ENCODE data around the gene BRPF1.
A peak's percentile ranks its signal among the peaks of the same experiment; 100 is the strongest.

BRPF1 gene

GRCh38 chr3:9782770-9783169, 51.2 kb downstream of the BRPF1 start:
- Histone ChIP-seq H3K36me3 (ENCODE audit: control insufficient read depth in 2 of 2, insufficient read depth in 2 of 2, low read length in 2 of 2) (peaks cover 46 to 59% of the 10 kb centered on the region in 2 donors), H3K27me3 (ENCODE audit: control insufficient read depth in 2 of 2, insufficient read depth in 2 of 2, low read length in 2 of 2) (no peaks in the 10 kb centered on the region), H3K9ac (ENCODE audit: low read depth in 1 of 2, low read length in 2 of 2) (no peak overlapping the region), H3K4me3 (ENCODE audit: low read length in 2 of 2) (no peak overlapping the region), H3K9me3 (ENCODE audit: control insufficient read depth in 2 of 2, low read length in 2 of 2) (no peaks in the 10 kb centered on the region), H3K4me1 (ENCODE audit: control insufficient read depth in 2 of 2, insufficient read depth in 2 of 2, low read length in 2 of 2) (peaks cover 13 to 16% of the 10 kb centered on the region in 2 donors), H3K27ac (ENCODE audit: low read depth in 2 of 2, low read length in 2 of 2) (peak overlapping the region in 1 of 2 donors; percentile 7)

- H3K36me3 ChIP-seq (ENCODE audit: control insufficient read depth in 2 of 2, insufficient read depth in 2 of 2, low read length in 2 of 2): peaks cover 48 to 59% of the 10 kb centered on the region in 2 donors
These were observed 52.4 kb downstream of the BRPF1 start for GRCh38 chr3:9783954-9784353.

GRCh38 chr3:9784965-9785364, 53.4 kb downstream of the BRPF1 start:
- H3K27ac ChIP-seq (ENCODE audit: low read depth in 2 of 2, low read length in 2 of 2): no peak overlapping the region
- H3K36me3 ChIP-seq (ENCODE audit: control insufficient read depth in 2 of 2, insufficient read depth in 2 of 2, low read length in 2 of 2): peaks cover 55 to 63% of the 10 kb centered on the region in 2 donors
- no peaks in the 10 kb centered on the region for H3K9me3 ChIP-seq (ENCODE audit: control insufficient read depth in 2 of 2, low read length in 2 of 2)
- no peaks in the 10 kb centered on the region for H3K27me3 ChIP-seq (ENCODE audit: control insufficient read depth in 2 of 2, insufficient read depth in 2 of 2, low read length in 2 of 2)
- no peak overlapping the region for H3K9ac ChIP-seq (ENCODE audit: low read depth in 1 of 2, low read length in 2 of 2)
- H3K4me1 ChIP-seq (ENCODE audit: control insufficient read depth in 2 of 2, insufficient read depth in 2 of 2, low read length in 2 of 2): peaks cover 4 to 6% of the 10 kb centered on the region in 2 donors
- no peak overlapping the region for H3K4me3 ChIP-seq (ENCODE audit: low read length in 2 of 2)

More at GRCh38 chr3:9783954-9784353, 52.4 kb downstream of the BRPF1 start:
- Histone ChIP-seq H3K27me3 (ENCODE audit: control insufficient read depth in 2 of 2, insufficient read depth in 2 of 2, low read length in 2 of 2) (no peaks in the 10 kb centered on the region), H3K27ac (ENCODE audit: low read depth in 2 of 2, low read length in 2 of 2) (no peak overlapping the region), H3K9me3 (ENCODE audit: control insufficient read depth in 2 of 2, low read length in 2 of 2) (no peaks in the 10 kb centered on the region), H3K9ac (ENCODE audit: low read depth in 1 of 2, low read length in 2 of 2) (no peak overlapping the region), H3K4me3 (ENCODE audit: low read length in 2 of 2) (no peak overlapping the region), H3K4me1 (ENCODE audit: control insufficient read depth in 2 of 2, insufficient read depth in 2 of 2, low read length in 2 of 2) (peaks cover 8 to 11% of the 10 kb centered on the region in 2 donors)

GRCh38 chr3:9785602-9786001, 54.1 kb downstream of the BRPF1 start:
- no peak overlapping the region for H3K9ac ChIP-seq (ENCODE audit: low read depth in 1 of 2, low read length in 2 of 2)
- H3K4me3 ChIP-seq (ENCODE audit: low read length in 2 of 2): no peak overlapping the region
- H3K27me3 ChIP-seq (ENCODE audit: control insufficient read depth in 2 of 2, insufficient read depth in 2 of 2, low read length in 2 of 2): no peaks in the 10 kb centered on the region
- no peak overlapping the region for H3K27ac ChIP-seq (ENCODE audit: low read depth in 2 of 2, low read length in 2 of 2)
- no peaks in the 10 kb centered on the region for H3K9me3 ChIP-seq (ENCODE audit: control insufficient read depth in 2 of 2, low read length in 2 of 2)
- H3K4me1 ChIP-seq (ENCODE audit: control insufficient read depth in 2 of 2, insufficient read depth in 2 of 2, low read length in 2 of 2): peaks cover 1 to 2% of the 10 kb centered on the region in 2 donors
- H3K36me3 ChIP-seq (ENCODE audit: control insufficient read depth in 2 of 2, insufficient read depth in 2 of 2, low read length in 2 of 2): peaks cover 51 to 63% of the 10 kb centered on the region in 2 donors

- Histone ChIP-seq H3K36me3 (ENCODE audit: control insufficient read depth in 2 of 2, insufficient read depth in 2 of 2, low read length in 2 of 2) (peaks cover 50 to 61% of the 10 kb centered on the region in 2 donors), H3K27me3 (ENCODE audit: control insufficient read depth in 2 of 2, insufficient read depth in 2 of 2, low read length in 2 of 2) (no peaks in the 10 kb centered on the region), H3K4me1 (ENCODE audit: control insufficient read depth in 2 of 2, insufficient read depth in 2 of 2, low read length in 2 of 2) (peaks cover 0 to 1% of the 10 kb centered on the region in 2 donors), H3K9me3 (ENCODE audit: control insufficient read depth in 2 of 2, low read length in 2 of 2) (no peaks in the 10 kb centered on the region), H3K9ac (ENCODE audit: low read depth in 1 of 2, low read length in 2 of 2) (no peak overlapping the region), H3K4me3 (ENCODE audit: low read length in 2 of 2) (no peak overlapping the region), H3K27ac (ENCODE audit: low read depth in 2 of 2, low read length in 2 of 2) (no peak overlapping the region)
These were observed 54.7 kb downstream of the BRPF1 start for GRCh38 chr3:9786209-9786739.

GRCh38 chr3:9786825-9787669, 55.5 kb downstream of the BRPF1 start:
- Histone ChIP-seq H3K4me3 (ENCODE audit: low read length in 2 of 2) (no peak overlapping the region), H3K36me3 (ENCODE audit: control insufficient read depth in 2 of 2, insufficient read depth in 2 of 2, low read length in 2 of 2) (peaks cover 47 to 57% of the 10 kb centered on the region in 2 donors), H3K27me3 (ENCODE audit: control insufficient read depth in 2 of 2, insufficient read depth in 2 of 2, low read length in 2 of 2) (no peaks in the 10 kb centered on the region), H3K9ac (ENCODE audit: low read depth in 1 of 2, low read length in 2 of 2) (no peak overlapping the region), H3K4me1 (ENCODE audit: control insufficient read depth in 2 of 2, insufficient read depth in 2 of 2, low read length in 2 of 2) (peaks cover 3 to 8% of the 10 kb centered on the region in 2 donors), H3K27ac (ENCODE audit: low read depth in 2 of 2, low read length in 2 of 2) (no peak overlapping the region), H3K9me3 (ENCODE audit: control insufficient read depth in 2 of 2, low read length in 2 of 2) (no peaks in the 10 kb centered on the region)

GRCh38 chr3:9787714-9788113, 56.2 kb downstream of the BRPF1 start:
- Histone ChIP-seq H3K9me3 (ENCODE audit: control insufficient read depth in 2 of 2, low read length in 2 of 2) (no peaks in the 10 kb centered on the region), H3K36me3 (ENCODE audit: control insufficient read depth in 2 of 2, insufficient read depth in 2 of 2, low read length in 2 of 2) (peaks cover 40 to 52% of the 10 kb centered on the region in 2 donors), H3K27ac (ENCODE audit: low read depth in 2 of 2, low read length in 2 of 2) (no peak overlapping the region), H3K9ac (ENCODE audit: low read depth in 1 of 2, low read length in 2 of 2) (no peak overlapping the region), H3K4me3 (ENCODE audit: low read length in 2 of 2) (no peak overlapping the region), H3K27me3 (ENCODE audit: control insufficient read depth in 2 of 2, insufficient read depth in 2 of 2, low read length in 2 of 2) (no peaks in the 10 kb centered on the region), H3K4me1 (ENCODE audit: control insufficient read depth in 2 of 2, insufficient read depth in 2 of 2, low read length in 2 of 2) (peaks cover 3 to 8% of the 10 kb centered on the region in 2 donors)

GRCh38 chr3:9791127-9791526, 59.6 kb downstream of the BRPF1 start:
- peaks cover 17 to 20% of the 10 kb centered on the region in 2 donors for H3K4me1 ChIP-seq (ENCODE audit: control insufficient read depth in 2 of 2, insufficient read depth in 2 of 2, low read length in 2 of 2)
- no peaks in the 10 kb centered on the region for H3K27me3 ChIP-seq (ENCODE audit: control insufficient read depth in 2 of 2, insufficient read depth in 2 of 2, low read length in 2 of 2)
- no peak overlapping the region for H3K4me3 ChIP-seq (ENCODE audit: low read length in 2 of 2)
- H3K27ac ChIP-seq (ENCODE audit: low read depth in 2 of 2, low read length in 2 of 2): no peak overlapping the region
- no peak overlapping the region for H3K9ac ChIP-seq (ENCODE audit: low read depth in 1 of 2, low read length in 2 of 2)
- peaks cover 31 to 41% of the 10 kb centered on the region in 2 donors for H3K36me3 ChIP-seq (ENCODE audit: control insufficient read depth in 2 of 2, insufficient read depth in 2 of 2, low read length in 2 of 2)
- H3K9me3 ChIP-seq (ENCODE audit: control insufficient read depth in 2 of 2, low read length in 2 of 2): no peaks in the 10 kb centered on the region

GRCh38 chr3:9791790-9792404, 60.4 kb downstream of the BRPF1 start:
- H3K9me3 ChIP-seq (ENCODE audit: control insufficient read depth in 2 of 2, low read length in 2 of 2): no peaks in the 10 kb centered on the region
- H3K4me1 ChIP-seq (ENCODE audit: control insufficient read depth in 2 of 2, insufficient read depth in 2 of 2, low read length in 2 of 2): peaks cover 17 to 20% of the 10 kb centered on the region in 2 donors
- H3K9ac ChIP-seq (ENCODE audit: low read depth in 1 of 2, low read length in 2 of 2): peak overlapping the region; percentile 95 to 99
- no peaks in the 10 kb centered on the region for H3K27me3 ChIP-seq (ENCODE audit: control insufficient read depth in 2 of 2, insufficient read depth in 2 of 2, low read length in 2 of 2)
- H3K4me3 ChIP-seq (ENCODE audit: low read length in 2 of 2): peak overlapping the region; percentile 95 to 98
- peaks cover 26 to 34% of the 10 kb centered on the region in 2 donors for H3K36me3 ChIP-seq (ENCODE audit: control insufficient read depth in 2 of 2, insufficient read depth in 2 of 2, low read length in 2 of 2)
- H3K27ac ChIP-seq (ENCODE audit: low read depth in 2 of 2, low read length in 2 of 2): peak overlapping the region; percentile 95 to 96

Measured in mucosa of rectum (tissue), 2 donors.